Left cardiac atrium (tissue), 4 donors: ENCODE measurements around the gene SLX4. TPM values are rescaled to one million over a fixed set of nuclear protein-coding genes. Genes with fewer than 3 reads are reported as not detected.

Experiments
- ATAC-seq, 2 donors: fragments of 200-7000 bp; cut with Tn5 transposase; one replicate each; pipeline ENCODE4 v1.9.1; 2020; ENCODE audit warnings: mild to moderate bottlenecking in 2 of 2, moderate library complexity in 2 of 2
- DNase-seq: peaks from one replicate; pipeline ENCODE4 v3.0.0-alpha.2; 2020
- intact Hi-C, 2 donors: fragments of 100-400 bp; cut with DNase I; formaldehyde crosslinking; loops; one replicate each; pipeline versions ENCODE4 v1.14.1 to v1.15.1; 2022 to 2023
- total RNA-seq, 2 donors: library from RNA; stranded (reverse); fragmentation: NEBNext Ultra II Directional; extraction: Animal tissue kit (Norgen Biotek cat#: 25700); gene quantifications; one replicate each; pipeline ENCODE4 v1.2.1, GENCODE V29; 2021
- donor health status: DM: no; HTN: yes; CAD: no.
- donor health status: DM: no; HTN: yes; CAD: no; lungs with severe emphysema.
- donor health status: DM: yes; HTN: yes; CAD: no.
- donor health status: Dilated cardiomyopathy.

SLX4 gene
- total RNA-seq, 2 donors from 2014 or later: 2.5 to 2.8 TPM

DNA sequence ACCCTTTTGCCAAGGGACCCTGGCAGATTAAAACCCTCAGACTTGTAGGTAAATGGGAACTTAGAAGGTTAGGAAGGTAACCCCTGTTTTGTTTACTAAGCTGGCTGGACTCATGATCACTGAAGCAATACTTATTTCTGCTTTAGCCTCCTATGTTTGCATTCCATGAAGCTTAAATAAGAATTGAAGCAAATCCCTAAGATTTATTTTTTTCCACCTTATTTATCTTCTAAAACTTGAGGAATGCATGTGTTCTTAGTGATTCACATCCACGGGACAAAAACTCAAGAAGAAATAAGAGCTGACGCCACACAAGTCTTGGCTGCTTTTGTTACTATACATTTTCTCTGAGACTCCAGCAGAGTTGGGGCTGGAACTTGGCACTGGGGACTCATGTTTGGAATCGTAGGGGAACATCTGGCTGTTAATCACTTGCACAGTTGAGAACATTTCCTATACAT, 75.1 kb downstream of the SLX4 start:
- no peak for DNase-seq
- no peak for ATAC-seq
- intact Hi-C loops: loop anchor here in 1 of 2 donors (10.0 kb wide), 1 partner anchor 68 kb away; no protein-coding TSS in a partner anchor

DNA sequence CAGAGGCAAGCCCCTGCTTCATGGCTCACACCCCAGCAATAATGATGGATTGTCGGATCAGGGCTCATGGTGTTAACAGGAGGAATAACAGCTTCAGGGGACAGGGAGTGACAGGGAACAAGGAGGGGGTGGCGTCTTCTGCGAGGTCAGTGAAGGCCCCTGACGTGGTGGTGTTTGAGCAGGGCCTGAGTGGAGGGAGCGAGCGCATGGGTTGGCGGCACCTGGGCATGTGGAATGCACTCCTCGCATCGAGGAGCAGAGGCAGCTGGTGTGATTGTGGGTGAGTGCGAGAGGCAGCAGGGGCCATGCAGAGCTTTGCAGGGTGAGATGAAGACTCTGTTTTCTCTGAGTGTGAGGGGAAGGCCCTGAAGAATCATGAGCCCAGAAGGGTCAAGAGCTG, 77.3 kb downstream of the SLX4 start:
- ATAC-seq: no peak
- intact Hi-C loops: loop anchor here in 1 of 2 donors (10.0 kb wide), 1 partner anchor 71 kb away; no protein-coding TSS in a partner anchor

DNA sequence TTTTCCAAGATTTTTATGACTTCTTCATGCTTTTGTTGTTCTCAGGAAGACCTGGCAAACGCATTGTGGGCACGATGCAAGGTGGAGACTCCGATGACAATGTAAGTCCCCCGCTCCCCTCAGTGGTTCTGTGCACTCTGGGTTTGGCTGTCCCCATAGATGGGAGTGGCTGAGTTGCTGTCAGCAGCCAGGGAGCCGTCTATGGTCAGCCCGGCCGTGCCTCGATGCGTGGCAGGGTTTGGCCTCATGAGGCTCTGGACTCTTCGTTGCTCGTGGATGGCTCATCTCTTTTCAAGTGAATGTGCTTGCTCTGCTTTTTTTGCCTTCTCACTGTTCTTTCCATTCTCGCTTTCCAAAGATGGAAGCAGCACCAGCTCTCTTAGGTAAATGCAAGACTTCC, 78.7 kb downstream of the SLX4 start:
- ATAC-seq: no peak
- intact Hi-C loops: loop anchor here in 1 of 2 donors (10.0 kb wide), 1 partner anchor 72 kb away; no protein-coding TSS in a partner anchor

More for the DNA sequence above, 77.3 kb downstream of the SLX4 start:
- no peak for DNase-seq

More for the DNA sequence above, 78.7 kb downstream of the SLX4 start:
- no peak for DNase-seq

Other genes starting within 250 kb of the SLX4 start
- 1 to 10 TPM; 7.1 to 9.4 TPM for gene ZSCAN32, start 210.6 kb downstream of the SLX4 start, total RNA-seq
- 1 to 10 TPM; 8.6 TPM for gene ZNF174, start 210.4 kb downstream of the SLX4 start, total RNA-seq
- 1 to 10 TPM; 1.4 to 2.3 TPM for gene ZNF597, start 168.1 kb downstream of the SLX4 start, total RNA-seq
- gene NAA60, start 167.9 kb downstream of the SLX4 start, total RNA-seq: 10 to 100 TPM; 35.4 to 38.2 TPM
- not detected for gene C16orf90, start 116.1 kb downstream of the SLX4 start, total RNA-seq
- 10 to 100 TPM; 15.4 to 16.0 TPM for gene CLUAP1, start 110.6 kb downstream of the SLX4 start, total RNA-seq
- gene NLRC3, start 34.2 kb downstream of the SLX4 start, total RNA-seq: 1 to 10 TPM in 1 of 2 donors, under 1 TPM in 1; 0.81 to 1.0 TPM
- gene DNASE1, start 43.1 kb upstream of the SLX4 start, total RNA-seq: 1 to 10 TPM; 3.0 to 5.8 TPM
- 100 to 1,000 TPM in 1 of 2 donors, 10 to 100 TPM in 1; 85.7 to 120 TPM for gene TRAP1, start 105.9 kb upstream of the SLX4 start, total RNA-seq